K562 treated with DMSO at 1 percent for 48 hours (cell line): ENCODE results near the gene GMDS. TPM values are rescaled to one million over a fixed set of nuclear protein-coding genes. Genes with fewer than 3 reads are reported as not detected.

Source experiments
- total RNA-seq: library from RNA; unstranded; fragments of 300-600 nt; gene quantifications from 2 replicates; pipeline ENCODE4 v1.2.3, GENCODE V29; 2022; ENCODE audit warnings: low replicate concordance; ENCODE audit errors: extremely low read depth

GMDS gene
- not detected in 2 replicates for total RNA-seq

DNA sequence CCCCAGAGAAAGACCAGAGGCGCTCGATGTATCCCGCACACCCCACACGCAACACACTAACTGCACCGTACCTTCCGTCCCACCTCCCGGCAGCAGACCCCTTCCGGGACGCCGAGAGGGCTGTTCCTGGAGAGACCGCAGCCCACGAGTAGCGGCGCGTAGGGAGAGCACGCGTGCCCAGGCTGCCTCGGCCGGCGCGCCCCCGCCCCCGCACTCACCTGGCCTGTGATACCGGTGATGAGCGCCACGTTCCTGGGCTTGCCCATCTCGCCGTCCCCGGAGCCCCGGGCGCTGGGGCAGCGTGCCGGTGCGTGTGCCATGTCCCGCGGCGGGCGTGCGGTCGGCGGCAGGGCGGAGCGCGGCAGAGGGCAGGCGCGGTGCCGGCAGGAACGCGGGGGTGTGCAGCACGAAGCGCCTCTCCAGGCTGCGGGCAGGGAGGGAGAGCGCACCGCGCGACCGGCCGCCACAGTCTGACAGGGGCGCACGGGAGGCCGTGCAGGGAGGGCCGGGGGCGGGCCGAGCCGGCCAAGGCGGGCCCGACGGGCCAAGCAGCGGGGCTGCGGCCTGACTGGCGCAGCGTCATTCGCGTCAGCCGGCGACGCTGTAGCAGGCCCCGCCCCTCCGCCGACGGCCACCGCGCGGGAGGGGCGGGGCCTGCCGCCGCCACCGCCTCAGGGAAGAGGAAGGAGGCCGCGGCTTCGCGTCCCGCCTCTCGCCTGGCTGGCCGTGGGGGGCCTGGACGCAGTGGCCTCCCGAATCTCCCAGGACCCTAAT is at the start of gene GMDS:
Gene GMDS, minus strand, starts transcription at position 503 of the 774 bp plus-strand sequence.

DNA sequence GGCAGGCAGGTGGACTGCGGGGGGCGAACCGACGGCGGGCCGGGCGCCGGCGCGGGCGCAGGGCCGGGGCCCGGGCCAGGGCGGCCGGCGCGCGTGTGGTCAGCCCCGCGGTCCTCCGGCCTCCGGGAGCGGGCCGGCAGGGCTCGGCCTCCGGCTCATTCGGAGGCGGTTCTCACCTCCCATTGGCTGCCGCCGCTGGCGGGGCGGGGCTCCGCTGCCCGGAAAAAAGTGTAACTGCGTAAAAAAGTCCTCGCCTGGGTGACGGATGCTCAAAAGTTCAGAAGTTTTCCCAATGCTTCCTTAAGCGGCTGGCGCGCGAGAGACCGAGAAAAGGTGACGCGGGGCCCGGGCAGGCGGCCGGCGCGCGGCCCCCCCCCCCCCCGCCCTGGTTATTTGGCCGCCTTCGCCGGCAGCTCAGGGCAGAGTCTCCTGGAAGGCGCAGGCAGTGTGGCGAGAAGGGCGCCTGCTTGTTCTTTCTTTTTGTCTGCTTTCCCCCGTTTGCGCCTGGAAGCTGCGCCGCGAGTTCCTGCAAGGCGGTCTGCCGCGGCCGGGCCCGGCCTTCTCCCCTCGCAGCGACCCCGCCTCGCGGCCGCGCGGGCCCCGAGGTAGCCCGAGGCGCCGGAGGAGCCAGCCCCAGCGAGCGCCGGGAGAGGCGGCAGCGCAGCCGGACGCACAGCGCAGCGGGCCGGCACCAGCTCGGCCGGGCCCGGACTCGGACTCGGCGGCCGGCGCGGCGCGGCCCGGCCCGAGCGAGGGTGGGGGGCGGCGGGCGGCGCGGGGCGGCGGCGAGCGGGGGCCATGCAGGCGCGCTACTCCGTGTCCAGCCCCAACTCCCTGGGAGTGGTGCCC is 635.5 kb downstream of the GMDS start, which contains the start of gene FOXC1:
Gene FOXC1, plus strand, starts transcription at position 268 of the 849 bp plus-strand sequence. Its CDS starts 531 bp downstream, at position 799.

